Measurements from ENCODE around the gene COPE.

COPE gene

DNA sequence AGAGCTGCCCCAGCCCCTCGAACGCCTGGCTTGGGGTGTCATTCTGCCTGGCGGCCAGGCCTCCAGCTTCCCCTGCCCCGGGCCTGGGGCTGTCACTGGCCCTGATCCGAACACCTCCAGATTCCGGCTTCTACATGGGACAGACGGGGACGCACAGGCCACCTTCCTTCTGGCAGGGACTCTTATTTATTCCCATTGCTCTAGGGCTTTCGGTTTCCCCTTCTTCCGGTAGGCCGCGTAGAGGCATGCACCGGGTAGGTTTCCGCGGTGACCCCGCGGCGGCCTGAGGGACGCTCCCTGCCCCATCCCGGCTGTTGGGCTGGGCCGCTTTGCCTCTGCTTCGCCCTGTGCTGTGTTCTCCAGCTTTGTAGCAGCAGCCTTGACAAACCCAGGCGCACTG is 51.4 kb downstream of the COPE start:
- DNase-seq (ENCODE audit: low read depth), result no peak

DNA sequence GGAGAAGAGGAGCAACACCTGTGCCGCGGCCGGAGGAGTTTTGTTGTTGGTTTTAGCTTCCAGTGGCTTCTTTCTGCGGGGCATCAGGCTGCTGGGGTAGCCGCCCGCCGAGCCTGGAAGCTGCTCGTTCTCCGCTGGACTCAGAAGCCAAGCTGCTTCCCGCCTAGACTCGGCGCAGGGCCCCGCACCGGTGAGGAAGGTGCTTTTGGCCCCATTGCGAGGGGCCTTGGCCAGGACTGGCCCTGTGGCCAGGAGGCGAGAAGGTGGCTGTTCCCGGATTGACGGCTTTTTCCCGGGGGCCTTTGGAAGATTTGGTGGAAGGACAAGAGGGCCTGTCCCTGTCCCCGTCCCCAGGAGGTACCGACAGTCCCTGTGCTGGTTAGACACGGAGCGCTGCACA is 52.0 kb downstream of the COPE start:
- no peak for DNase-seq (ENCODE audit: low read depth)

DNA sequence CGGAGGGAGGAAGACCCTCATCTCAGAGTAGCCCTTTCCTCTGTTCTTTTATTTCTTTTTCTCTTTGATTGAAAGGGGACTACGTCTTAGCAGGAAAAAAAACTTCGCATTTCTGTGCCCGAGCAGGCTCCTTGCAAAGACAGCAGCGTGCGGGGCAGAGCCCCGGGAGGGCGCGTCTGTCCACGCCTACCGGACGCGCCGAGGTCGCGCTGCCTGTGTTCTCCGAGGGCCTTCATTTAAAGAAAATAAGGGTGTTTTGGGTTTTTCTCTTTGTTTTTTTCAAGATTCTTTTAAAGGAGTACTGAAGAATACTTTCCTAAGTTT is 52.4 kb downstream of the COPE start:
- DNase-seq (ENCODE audit: low read depth), result no peak

DNA sequence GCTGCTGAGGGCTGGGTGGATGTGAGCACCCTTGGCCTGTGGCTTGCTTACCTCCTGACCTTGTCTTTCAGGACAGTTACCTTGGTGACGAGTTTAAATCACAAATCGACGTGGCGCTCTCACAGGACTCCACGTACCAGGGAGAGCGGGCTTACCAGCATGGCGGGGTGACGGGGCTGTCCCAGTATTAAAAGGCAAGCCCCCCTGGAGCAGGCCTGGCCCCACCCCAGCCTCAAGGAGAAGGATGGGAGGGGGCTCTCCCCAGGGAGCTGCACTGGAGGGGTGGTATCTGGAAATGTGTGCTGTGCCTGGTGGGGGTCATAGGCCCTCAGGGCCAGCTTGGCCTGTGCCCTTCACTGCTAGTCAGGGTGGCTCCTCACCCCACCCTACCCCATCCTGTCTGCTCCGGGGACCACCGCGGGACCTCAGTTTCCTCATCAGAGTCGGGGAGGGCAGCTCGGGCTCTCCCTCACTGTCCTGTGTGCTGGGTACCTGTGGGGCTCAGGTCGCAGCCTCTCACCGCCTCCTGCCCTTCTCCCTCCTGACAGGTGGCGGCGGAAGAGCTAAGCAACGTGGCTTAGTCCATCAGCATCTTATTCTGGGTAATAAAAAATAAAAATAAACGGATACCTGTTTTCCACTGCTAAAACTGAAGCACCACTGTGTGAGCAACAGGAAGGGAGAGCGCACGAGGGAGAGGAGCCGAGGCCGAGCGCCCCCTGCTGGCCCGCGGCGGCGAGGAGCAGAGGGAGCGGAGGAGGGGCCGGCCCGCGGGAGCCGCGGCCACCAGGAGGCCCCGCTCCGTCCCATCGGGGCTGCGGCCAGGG is 53.0 kb downstream of the COPE start:
- no peak for DNase-seq (ENCODE audit: low read depth)

DNA sequence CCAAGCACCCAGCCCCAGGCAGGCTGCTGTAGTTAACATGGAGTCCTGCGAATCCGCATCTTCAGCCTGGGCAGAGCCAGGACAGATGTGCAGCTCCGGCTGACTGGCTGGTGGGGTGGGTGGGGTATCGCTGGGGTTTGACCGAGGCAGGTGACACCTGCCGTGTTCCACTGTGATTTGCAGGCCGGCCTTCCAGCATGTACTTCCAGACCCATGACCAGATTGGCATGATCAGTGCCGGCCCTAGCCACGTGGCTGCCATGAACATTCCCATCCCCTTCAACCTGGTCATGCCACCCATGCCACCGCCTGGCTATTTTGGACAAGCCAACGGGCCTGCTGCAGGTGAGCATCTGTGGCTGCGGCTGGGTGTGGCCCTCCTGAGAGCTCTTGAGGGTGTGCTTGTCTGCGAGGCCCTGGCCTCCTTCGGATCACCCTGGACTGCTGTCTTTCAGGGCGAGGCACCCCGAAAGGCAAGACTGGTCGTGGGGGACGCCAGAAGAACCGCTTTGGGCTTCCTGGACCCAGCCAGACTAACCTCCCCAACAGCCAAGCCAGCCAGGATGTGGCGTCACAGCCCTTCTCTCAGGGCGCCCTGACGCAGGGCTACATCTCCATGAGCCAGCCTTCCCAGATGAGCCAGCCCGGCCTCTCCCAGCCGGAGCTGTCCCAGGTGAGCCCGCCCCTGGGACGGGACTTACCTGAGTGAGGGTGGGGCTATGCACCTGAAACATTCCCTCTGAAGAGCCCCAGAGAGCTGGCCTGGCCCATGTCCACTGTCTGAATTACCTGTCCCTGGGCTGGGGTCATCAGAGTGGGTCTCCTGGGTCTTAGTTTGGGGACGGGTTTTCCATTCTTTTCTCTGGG is 53.8 kb downstream of the COPE start:
- no peak for DNase-seq (ENCODE audit: low read depth)

DNA sequence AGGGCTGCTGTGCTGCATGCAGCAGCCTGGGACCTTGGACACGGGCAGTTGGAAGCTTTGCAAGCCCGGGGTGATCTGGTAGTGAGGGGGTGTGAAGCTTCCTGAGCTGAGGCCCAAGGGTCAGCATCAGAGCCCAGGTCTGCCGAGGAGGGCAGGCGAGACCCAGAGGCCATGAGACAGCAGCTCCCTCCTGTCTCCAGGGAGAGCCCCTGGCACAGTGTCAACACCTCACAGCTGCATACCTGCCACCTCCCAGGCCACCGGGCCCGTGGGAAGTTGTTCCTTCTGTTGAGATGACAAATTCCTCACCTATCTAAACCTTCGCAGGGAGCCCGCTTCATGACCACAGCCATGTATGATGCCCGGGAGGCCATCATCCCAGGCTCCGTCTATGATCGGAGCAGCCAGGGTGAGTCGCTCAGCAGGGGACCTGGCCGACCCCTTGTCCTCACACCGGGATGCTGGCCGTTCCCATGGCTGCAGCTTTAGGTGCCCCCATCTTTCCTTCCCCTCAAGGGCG is 55.3 kb downstream of the COPE start:
- DNase-seq (ENCODE audit: low read depth), result no peak

- DNase-seq (ENCODE audit: low read depth), result no peak
Observed at GRCh38 chr19:18862976-18863842, 56.0 kb downstream of the COPE start.

DNA sequence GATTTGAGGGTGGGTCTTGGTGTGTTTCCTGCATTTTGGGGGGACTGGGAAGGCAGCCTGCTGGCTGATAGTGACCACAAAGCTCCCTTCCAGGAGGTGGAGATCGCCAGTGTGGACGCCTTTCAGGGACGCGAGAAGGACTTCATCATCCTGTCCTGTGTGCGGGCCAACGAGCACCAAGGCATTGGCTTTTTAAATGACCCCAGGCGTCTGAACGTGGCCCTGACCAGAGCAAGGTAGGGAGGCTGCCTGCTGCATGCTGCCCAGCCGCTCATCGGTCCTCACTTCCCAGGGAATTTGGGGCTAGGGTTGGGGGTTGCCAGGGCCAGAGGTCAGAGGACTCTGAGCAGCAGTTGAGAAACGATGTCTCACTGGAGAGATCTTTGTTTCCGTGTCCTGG is 57.3 kb downstream of the COPE start:
- no peak for DNase-seq (ENCODE audit: low read depth)

- no peak for DNase-seq (ENCODE audit: low read depth)
Observed at GRCh38 chr19:18861235-18861634, 58.0 kb downstream of the COPE start.

DNA sequence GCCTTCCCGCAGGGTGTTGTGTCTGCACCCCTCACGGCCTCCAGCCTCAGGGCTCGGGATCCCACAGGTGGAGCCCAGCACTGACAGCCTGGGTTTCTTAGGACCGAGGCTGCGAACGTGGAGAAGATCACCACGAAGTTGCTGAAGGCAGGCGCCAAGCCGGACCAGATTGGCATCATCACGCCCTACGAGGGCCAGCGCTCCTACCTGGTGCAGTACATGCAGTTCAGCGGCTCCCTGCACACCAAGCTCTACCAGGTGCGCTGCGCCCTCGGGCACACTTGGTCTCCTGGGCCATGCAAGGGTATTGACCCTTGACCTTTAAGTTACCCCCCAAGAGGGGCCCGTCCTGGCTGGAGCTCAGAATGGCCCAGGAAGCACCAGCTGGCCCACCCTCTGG is 58.5 kb downstream of the COPE start:
- no peak for DNase-seq (ENCODE audit: low read depth)

- no peak for DNase-seq (ENCODE audit: low read depth)
Observed at GRCh38 chr19:18860302-18860700, 58.9 kb downstream of the COPE start.

- DNase-seq (ENCODE audit: low read depth), result no peak
Observed at GRCh38 chr19:18859676-18860301, 59.4 kb downstream of the COPE start.

GRCh38 chr19:18858906-18859646 is 60.1 kb downstream of the COPE start:
- no peak for DNase-seq (ENCODE audit: low read depth)

- no peak for DNase-seq (ENCODE audit: low read depth)
Observed at GRCh38 chr19:18857223-18857622, 62.0 kb downstream of the COPE start.

- DNase-seq (ENCODE audit: low read depth), result no peak
Observed at GRCh38 chr19:18856385-18857126, 62.6 kb downstream of the COPE start.

- no peak for DNase-seq (ENCODE audit: low read depth)
Observed at GRCh38 chr19:18855647-18856384, 63.4 kb downstream of the COPE start.

DNA sequence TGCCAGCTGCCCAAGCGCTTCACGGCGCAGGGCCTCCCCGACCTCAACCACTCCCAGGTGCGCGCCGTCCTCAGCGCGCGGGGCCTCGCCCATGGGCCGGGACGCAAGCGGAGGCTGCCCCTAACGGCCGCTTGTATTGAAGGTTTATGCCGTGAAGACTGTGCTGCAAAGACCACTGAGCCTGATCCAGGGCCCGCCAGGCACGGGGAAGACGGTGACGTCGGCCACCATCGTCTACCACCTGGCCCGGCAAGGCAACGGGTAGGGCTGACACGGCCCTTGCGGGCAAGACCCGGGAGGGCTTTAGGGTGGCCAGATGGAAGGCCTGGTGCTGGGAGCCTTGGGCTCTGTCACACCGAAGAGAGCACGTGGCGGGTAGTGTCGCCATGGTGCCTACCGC is 64.2 kb downstream of the COPE start:
- no peak for DNase-seq (ENCODE audit: low read depth)

GRCh38 chr19:18853755-18854427 is 65.3 kb downstream of the COPE start:
- DNase-seq (ENCODE audit: low read depth), result no peak

GRCh38 chr19:18852648-18853047 is 66.5 kb downstream of the COPE start:
- DNase-seq (ENCODE audit: low read depth), result no peak

Data from GM04503 (cell line).